Frontal cortex (tissue), 4 donors: Measurements from ENCODE around the gene HK2. TPM values are rescaled to one million over a fixed set of nuclear protein-coding genes. Genes with fewer than 3 reads are reported as not detected.
"Not testable (repeated sequence)": the region's sequence is repeated elsewhere in the genome, so short reads cannot be mapped to it uniquely, and the experiment has no call there.

ENCODE experiments used
- DNase-seq, 2 donors: peaks; one replicate each; pipeline ENCODE4 v3.0.0; 2012; ENCODE audit warnings: low spot score in 2 of 2
- FAIRE-seq: peaks from 2 replicates; lab custom pipeline; 2012; peaks lifted over from hg19 to GRCh38; lab: Jason Lieb, UNC
- total RNA-seq: library from RNA; depleted of rRNA; stranded (reverse); fragments of >200 nt; gene quantifications from one replicate; pipeline ENCODE4 v1.2.3, GENCODE V29; 2014
- donor health status: control.
- donor health status: control.
- donor health status: control.

HK2 gene
- total RNA-seq, 1 donor from 2014 or later = 3.7 TPM

GRCh38 chr2:74834234-74834791 is 386 bp downstream of the HK2 start:
- not testable (repeated sequence) for DNase-seq, FAIRE-seq

- DNase-seq (peak; percentile 41 to 48), FAIRE-seq (no peak)
Measured at GRCh38 chr2:74834792-74835755, 1.1 kb downstream of the HK2 start.

- peak; percentile 48 to 50 for DNase-seq
- no peak for FAIRE-seq
Measured at GRCh38 chr2:74835831-74836674, 2.1 kb downstream of the HK2 start.

GRCh38 chr2:74836675-74837401 is 2.9 kb downstream of the HK2 start:
- FAIRE-seq = no peak
- DNase-seq = no peak

- no peak for FAIRE-seq
- DNase-seq = no peak
Measured at GRCh38 chr2:74841641-74842040, 7.7 kb downstream of the HK2 start.

GRCh38 chr2:74843433-74843832 is 9.5 kb downstream of the HK2 start:
- DNase-seq (no peak), FAIRE-seq (no peak)

GRCh38 chr2:74843899-74844298 is 10.0 kb downstream of the HK2 start:
- FAIRE-seq (no peak), DNase-seq (no peak)

- DNase-seq (no peak), FAIRE-seq (no peak)
Measured at GRCh38 chr2:74844752-74845151, 10.8 kb downstream of the HK2 start.

GRCh38 chr2:74845217-74845751 is 11.4 kb downstream of the HK2 start:
- no peak for DNase-seq
- FAIRE-seq = no peak

- FAIRE-seq = no peak
- DNase-seq = no peak
Measured at GRCh38 chr2:74845991-74846390, 12.1 kb downstream of the HK2 start.

GRCh38 chr2:74846481-74846880 is 12.6 kb downstream of the HK2 start:
- FAIRE-seq (no peak), DNase-seq (no peak)

- no peak for DNase-seq
- no peak for FAIRE-seq
Measured at GRCh38 chr2:74847070-74847858, 13.3 kb downstream of the HK2 start.

GRCh38 chr2:74849228-74849892 is 15.4 kb downstream of the HK2 start:
- FAIRE-seq (no peak), DNase-seq (no peak)

- FAIRE-seq (no peak), DNase-seq (no peak)
Measured at GRCh38 chr2:74850496-74851190, 16.7 kb downstream of the HK2 start.

GRCh38 chr2:74851191-74851566 is 17.3 kb downstream of the HK2 start:
- no peak for FAIRE-seq
- no peak for DNase-seq

- DNase-seq, FAIRE-seq: not testable (repeated sequence)
Measured at GRCh38 chr2:74853360-74853759, 19.4 kb downstream of the HK2 start.

GRCh38 chr2:74854401-74854800 is 20.5 kb downstream of the HK2 start:
- DNase-seq = no peak
- FAIRE-seq = no peak
